Neural cell (in vitro differentiated cells): ENCODE results near the gene PRRX2. TPM values are rescaled to one million over a fixed set of nuclear protein-coding genes. Genes with fewer than 3 reads are reported as not detected.

Experiments
- H2AFZ ChIP-seq: fragments of 200-600, 300-800 bp; sonication (generic), shearing (Covaris generic); 2 replicates; pipeline ENCODE4 v1.6.0; 2014; ENCODE audit warnings: low read depth, mild to moderate bottlenecking, antibody characterized with exemption, low read length, moderate library complexity
- H3F3A ChIP-seq: fragments of 200-600 bp; shearing (Covaris generic); 2 replicates; pipeline ENCODE4 v1.6.1; 2016; ENCODE audit warnings: mild to moderate bottlenecking, moderate library complexity, mixed read lengths, antibody characterized with exemption, low read length; ENCODE audit not compliant: insufficient read depth, poor library complexity, severe bottlenecking
- H3K27ac ChIP-seq: fragments of 200-600, 300-800 bp; sonication (generic), shearing (Covaris generic); 2 replicates; pipeline ENCODE4 v1.5.1; 2014; ENCODE audit warnings: mild to moderate bottlenecking, low read length, moderate library complexity
- H3K27me3 ChIP-seq: fragments of 300-800, 200-600 bp; sonication (generic), shearing (Covaris generic); 2 replicates; pipeline ENCODE4 v1.6.0; 2014; ENCODE audit warnings: mild to moderate bottlenecking, low read depth, low read length, moderate library complexity; ENCODE audit not compliant: insufficient read depth
- H3K36me3 ChIP-seq: fragments of 300-800, 200-600 bp; sonication (generic), shearing (Covaris generic); 2 replicates; pipeline ENCODE4 v1.5.1; 2014; ENCODE audit warnings: mild to moderate bottlenecking, antibody characterized with exemption, low read length, moderate library complexity; ENCODE audit not compliant: insufficient read depth
- H3K4me2 ChIP-seq: fragments of 300-800, 200-600 bp; sonication (generic), shearing (Covaris generic); 2 replicates; pipeline ENCODE4 v1.6.0; 2014; ENCODE audit warnings: mild to moderate bottlenecking, low read length
- H3K4me3 ChIP-seq: fragments of 300-800, 200-600 bp; sonication (generic), shearing (Covaris generic); 2 replicates; pipeline ENCODE4 v1.5.1; 2014; ENCODE audit warnings: mild to moderate bottlenecking, low read length, moderate library complexity
- H3K79me2 ChIP-seq: fragments of 200-600 bp; shearing (Covaris generic); replicated peaks from 2 replicates; pipeline ENCODE4 v1.6.0; 2014; ENCODE audit warnings: mild to moderate bottlenecking, low read length, moderate library complexity; ENCODE audit not compliant: insufficient read depth
- H3K9ac ChIP-seq: fragments of 300-800, 200-600 bp; sonication (generic), shearing (Covaris generic); 2 replicates; pipeline ENCODE4 v1.6.1; 2016; ENCODE audit warnings: mild to moderate bottlenecking, low read length, mixed read lengths
- H3K9me2 ChIP-seq: fragments of 200-600 bp; shearing (Covaris generic); 2 replicates; pipeline ENCODE4 v1.6.1; 2016; ENCODE audit warnings: mild to moderate bottlenecking, low read length, mixed read lengths; ENCODE audit not compliant: insufficient read depth
- H3K9me3 ChIP-seq: fragments of 200-600, 300-800 bp; sonication (generic), shearing (Covaris generic); 2 replicates; pipeline ENCODE4 v1.6.1; 2016; ENCODE audit warnings: mild to moderate bottlenecking, mixed run types, low read length, moderate library complexity, mixed read lengths
- H4K20me1 ChIP-seq: fragments of 200-600 bp; shearing (Covaris generic); 2 replicates; pipeline ENCODE4 v1.6.1; 2016; ENCODE audit warnings: mild to moderate bottlenecking, mixed run types; ENCODE audit not compliant: insufficient read depth
- CTCF ChIP-seq: fragments of 450-650 bp; IDR thresholded peaks from 2 replicates; pipeline ENCODE4 v1.5.1; 2014; ENCODE audit warnings: antibody characterized with exemption, mild to moderate bottlenecking, moderate library complexity; ENCODE audit not compliant: poor library complexity, severe bottlenecking
- EP300 ChIP-seq: fragments of 450-650 bp; conservative IDR thresholded peaks from 2 replicates; pipeline ENCODE4 v1.6.1; 2014; ENCODE audit warnings: antibody characterized with exemption, mild to moderate bottlenecking, moderate library complexity; ENCODE audit not compliant: poor library complexity, severe bottlenecking
- EZH2 ChIP-seq: fragments of 200-600, 300-800 bp; shearing (Covaris generic), sonication (generic); IDR thresholded peaks from 2 replicates; pipeline ENCODE4 v1.6.1; 2014; ENCODE audit warnings: antibody characterized with exemption, low read length, borderline replicate concordance, mild to moderate bottlenecking; ENCODE audit not compliant: insufficient read depth, poor library complexity, severe bottlenecking
- MXI1 ChIP-seq: fragments of 450-650 bp; conservative IDR thresholded peaks from 2 replicates; pipeline ENCODE4 v1.6.1; 2014; ENCODE audit warnings: antibody characterized with exemption, mild to moderate bottlenecking; ENCODE audit not compliant: poor library complexity, severe bottlenecking
- POLR2AphosphoS5 ChIP-seq: IDR thresholded peaks from 2 replicates; pipeline ENCODE4 v1.6.1; 2012
- RAD21 ChIP-seq: fragments of 450-650 bp; conservative IDR thresholded peaks from 2 replicates; pipeline ENCODE4 v1.6.1; 2014; ENCODE audit warnings: antibody characterized with exemption, mild to moderate bottlenecking, moderate library complexity
- REST ChIP-seq: IDR thresholded peaks from 2 replicates; pipeline ENCODE4 v1.6.1; 2012; ENCODE audit warnings: borderline replicate concordance
- SMC3 ChIP-seq: fragments of 450-650 bp; conservative IDR thresholded peaks from 2 replicates; pipeline ENCODE4 v1.6.1; 2014; ENCODE audit warnings: antibody characterized with exemption, mild to moderate bottlenecking, moderate library complexity; ENCODE audit not compliant: poor library complexity
- TAF1 ChIP-seq: IDR thresholded peaks from 2 replicates; pipeline ENCODE4 v1.6.1; 2012; ENCODE audit warnings: low read depth
- polyA plus RNA-seq: library from polyadenylated mRNA; depleted of rRNA; stranded (reverse); fragments of >200 nt; gene quantifications from 2 replicates; pipeline ENCODE4 v1.2.3, GENCODE V29; 2014

The PRRX2 gene
- polyA plus RNA-seq, 1 donor from 2014 or later, result not detected

GRCh38 chr9:129637102-129637501 lies 28.3 kb upstream of the PRRX2 start:
- H4K20me1 ChIP-seq, result peaks cover 15% of the 10 kb centered on the region
- H2AFZ ChIP-seq, result no peak overlapping the region
- H3K36me3 ChIP-seq, result no peaks in the 10 kb centered on the region
- H3K4me3 ChIP-seq, result no peak overlapping the region
- no peaks in the 10 kb centered on the region for H3F3A ChIP-seq
- H3K9me2 ChIP-seq, result no peaks in the 10 kb centered on the region
- no peak for TF ChIP-seq REST
- no peak for TF ChIP-seq EP300
- no peak for TF ChIP-seq TAF1
- TF ChIP-seq MXI1, result no peak
- TF ChIP-seq SMC3, result no peak
- no peak for TF ChIP-seq EZH2
- TF ChIP-seq POLR2AphosphoS5, result no peak
- no peak for TF ChIP-seq CTCF
- TF ChIP-seq RAD21, result no peak
- no peaks in the 10 kb centered on the region for H3K9me3 ChIP-seq
- peaks cover 27% of the 10 kb centered on the region for H3K79me2 ChIP-seq
- no peak overlapping the region for H3K9ac ChIP-seq
- H3K4me2 ChIP-seq, result no peak overlapping the region
- H3K27me3 ChIP-seq, result no peaks in the 10 kb centered on the region
- no peak overlapping the region for H3K27ac ChIP-seq

- Histone ChIP-seq H2AFZ (no peak overlapping the region), H4K20me1 (peaks cover 15% of the 10 kb centered on the region), H3K27ac (no peak overlapping the region), H3K79me2 (peaks cover 21% of the 10 kb centered on the region), H3K4me3 (no peak overlapping the region), H3F3A (no peaks in the 10 kb centered on the region), H3K4me2 (no peak overlapping the region), H3K36me3 (no peaks in the 10 kb centered on the region), H3K27me3 (no peaks in the 10 kb centered on the region), H3K9me2 (no peaks in the 10 kb centered on the region), H3K9me3 (no peaks in the 10 kb centered on the region), H3K9ac (no peak overlapping the region)
- TF ChIP-seq SMC3 (no peak), MXI1 (no peak), EZH2 (no peak), POLR2AphosphoS5 (no peak), TAF1 (no peak), CTCF (no peak), REST (no peak), RAD21 (no peak), EP300 (no peak)
These were observed 27.6 kb upstream of the PRRX2 start for GRCh38 chr9:129637673-129638439.
